HepG2 (cell line): ENCODE measurements around the gene OR51E2.

Experiments used
- CTCF ChIP-seq: sonication (generic); formaldehyde crosslinking; IDR thresholded peaks from 2 replicates; pipeline ENCODE4 v1.5.0; 2020; ENCODE audit warnings: mild to moderate bottlenecking, missing genetic modification reagents, moderate library complexity
- MXD4 ChIP-seq: IDR thresholded peaks from 2 replicates; pipeline ENCODE4 v1.6.1; 2016; ENCODE audit warnings: mild to moderate bottlenecking, missing biosample characterization, missing genetic modification reagents
- YY1 ChIP-seq: IDR thresholded peaks from 2 replicates; pipeline ENCODE4 v1.6.1; 2011; ENCODE audit warnings: low read length, low read depth, moderate library complexity, mild to moderate bottlenecking; ENCODE audit not compliant: insufficient read depth, insufficient replicate concordance

GRCh38 chr11:4697585-4697984, at the start of gene OR51E2:
- TF ChIP-seq CTCF (CRISPR knock-in tag) (no peak), YY1 (no peak), MXD4 (CRISPR knock-in tag) (no peak)
